ENCODE results near the gene ARL6. TPM values are rescaled to one million over a fixed set of nuclear protein-coding genes. Genes with fewer than 3 reads are reported as not detected.
"Not testable (repeated sequence)": the region's sequence is repeated elsewhere in the genome, so short reads cannot be mapped to it uniquely, and the experiment has no call there.

ARL6 gene
- polyA plus RNA-seq, 3 donors from 2014 or later: 1.3 to 4.7 (median 1.6) TPM

- Mint-ChIP-seq H3K36me3 (no peaks in the 10 kb centered on the region), H3K4me3 (no peak overlapping the region), H3K4me1 (peaks cover 7 to 8% of the 10 kb centered on the region in 2 donors), H3K27me3 (ENCODE audit: low read depth in 3 of 3) (peaks cover 5 to 9% (median 9%) of the 10 kb centered on the region in 3 donors), H3K9me3 (no peaks in the 10 kb centered on the region), H3K27ac (no peak overlapping the region)
- no peak for DNase-seq
Measured at GRCh38 chr3:97827741-97828471, 63.3 kb downstream of the ARL6 start.

- Mint-ChIP-seq H3K36me3 (no peaks in the 10 kb centered on the region), H3K27me3 (ENCODE audit: low read depth in 3 of 3) (peaks cover 2 to 9% (median 5%) of the 10 kb centered on the region in 3 donors), H3K9me3 (peaks cover 0 to 1% (median 0%) of the 10 kb centered on the region in 6 donors), H3K27ac (no peak overlapping the region), H3K4me3 (no peak overlapping the region), H3K4me1 (no peaks in the 10 kb centered on the region)
- DNase-seq: no peak
Measured at GRCh38 chr3:97829198-97829597, 64.6 kb downstream of the ARL6 start.

- Mint-ChIP-seq H3K9me3 (peaks cover 0 to 1% (median 0%) of the 10 kb centered on the region in 6 donors), H3K27me3 (ENCODE audit: low read depth in 3 of 3) (peaks cover 4 to 8% (median 5%) of the 10 kb centered on the region in 3 donors), H3K27ac (no peak overlapping the region), H3K36me3 (no peaks in the 10 kb centered on the region), H3K4me1 (no peaks in the 10 kb centered on the region), H3K4me3 (no peak overlapping the region)
- no peak for DNase-seq
Measured at GRCh38 chr3:97830638-97831037, 66.1 kb downstream of the ARL6 start.

GRCh38 chr3:97831140-97831539, 66.6 kb downstream of the ARL6 start:
- Mint-ChIP-seq H3K9me3 (peaks cover 0 to 1% (median 0%) of the 10 kb centered on the region in 6 donors), H3K4me1 (no peaks in the 10 kb centered on the region), H3K27me3 (ENCODE audit: low read depth in 3 of 3) (peaks cover 3 to 8% (median 5%) of the 10 kb centered on the region in 3 donors), H3K4me3 (no peak overlapping the region), H3K27ac (no peak overlapping the region), H3K36me3 (no peaks in the 10 kb centered on the region)
- no peak for DNase-seq

- H3K27me3 Mint-ChIP-seq (ENCODE audit: low read depth in 3 of 3); DNase-seq; H3K27ac Mint-ChIP-seq; H3K4me3 Mint-ChIP-seq; H3K4me1 Mint-ChIP-seq; H3K9me3 Mint-ChIP-seq; H3K36me3 Mint-ChIP-seq: not testable (repeated sequence)
Measured at GRCh38 chr3:97833184-97833583, 68.6 kb downstream of the ARL6 start.

GRCh38 chr3:97835761-97836160, 71.2 kb downstream of the ARL6 start:
- no peaks in the 10 kb centered on the region for H3K4me1 Mint-ChIP-seq
- H3K4me3 Mint-ChIP-seq: no peak overlapping the region
- peaks cover 3 to 5% (median 3%) of the 10 kb centered on the region in 3 donors for H3K27me3 Mint-ChIP-seq (ENCODE audit: low read depth in 3 of 3)
- no peak overlapping the region for H3K27ac Mint-ChIP-seq
- H3K9me3 Mint-ChIP-seq: peaks cover 0 to 1% (median 0%) of the 10 kb centered on the region in 6 donors
- no peaks in the 10 kb centered on the region for H3K36me3 Mint-ChIP-seq
- no peak for DNase-seq

GRCh38 chr3:97838393-97838792, 73.8 kb downstream of the ARL6 start:
- H3K9me3 Mint-ChIP-seq: peaks cover 0 to 1% (median 0%) of the 10 kb centered on the region in 6 donors
- H3K36me3 Mint-ChIP-seq: no peaks in the 10 kb centered on the region
- H3K27ac Mint-ChIP-seq: no peak overlapping the region
- H3K4me1 Mint-ChIP-seq: no peaks in the 10 kb centered on the region
- H3K27me3 Mint-ChIP-seq (ENCODE audit: low read depth in 3 of 3): peaks cover 2 to 4% (median 2%) of the 10 kb centered on the region in 3 donors
- no peak overlapping the region for H3K4me3 Mint-ChIP-seq
- DNase-seq: no peak

GRCh38 chr3:97839944-97840343, 75.4 kb downstream of the ARL6 start:
- no peak overlapping the region for H3K4me3 Mint-ChIP-seq
- no peaks in the 10 kb centered on the region for H3K9me3 Mint-ChIP-seq
- H3K27me3 Mint-ChIP-seq (ENCODE audit: low read depth in 3 of 3): peaks cover 2 to 4% (median 4%) of the 10 kb centered on the region in 3 donors
- H3K4me1 Mint-ChIP-seq: no peaks in the 10 kb centered on the region
- H3K36me3 Mint-ChIP-seq: no peaks in the 10 kb centered on the region
- no peak overlapping the region for H3K27ac Mint-ChIP-seq
- no peak for DNase-seq

- DNase-seq: no peak
- no peak overlapping the region for H3K4me3 Mint-ChIP-seq
- no peaks in the 10 kb centered on the region for H3K4me1 Mint-ChIP-seq
- H3K9me3 Mint-ChIP-seq: no peaks in the 10 kb centered on the region
- no peaks in the 10 kb centered on the region for H3K36me3 Mint-ChIP-seq
- H3K27ac Mint-ChIP-seq: no peak overlapping the region
- H3K27me3 Mint-ChIP-seq (ENCODE audit: low read depth in 3 of 3): peaks cover 2 to 5% (median 3%) of the 10 kb centered on the region in 3 donors
Measured at GRCh38 chr3:97841304-97841703, 76.7 kb downstream of the ARL6 start.

GRCh38 chr3:97841956-97842355, 77.4 kb downstream of the ARL6 start:
- no peaks in the 10 kb centered on the region for H3K9me3 Mint-ChIP-seq

GRCh38 chr3:97848779-97849178, 84.2 kb downstream of the ARL6 start:
- H3K9me3 Mint-ChIP-seq: peaks cover 0 to 7% (median 0%) of the 10 kb centered on the region in 6 donors
- no peak overlapping the region for H3K27ac Mint-ChIP-seq
- DNase-seq: no peak
- no peaks in the 10 kb centered on the region for H3K4me1 Mint-ChIP-seq
- H3K4me3 Mint-ChIP-seq: no peak overlapping the region
- no peaks in the 10 kb centered on the region for H3K36me3 Mint-ChIP-seq
- H3K27me3 Mint-ChIP-seq (ENCODE audit: low read depth in 3 of 3): peaks cover 0 to 7% (median 2%) of the 10 kb centered on the region in 3 donors

More at GRCh38 chr3:97841956-97842355, 77.4 kb downstream of the ARL6 start:
- H3K27ac Mint-ChIP-seq: no peak overlapping the region
- H3K4me1 Mint-ChIP-seq: no peaks in the 10 kb centered on the region
- no peaks in the 10 kb centered on the region for H3K36me3 Mint-ChIP-seq
- DNase-seq: no peak
- peaks cover 2 to 5% (median 4%) of the 10 kb centered on the region in 3 donors for H3K27me3 Mint-ChIP-seq (ENCODE audit: low read depth in 3 of 3)
- H3K4me3 Mint-ChIP-seq: no peak overlapping the region

Other genes with a start within 250 kb of the ARL6 start
- under 1 TPM in 2 of 3 donors, not detected in 1; 0.17 to 0.48 TPM for gene CRYBG3, start 57.3 kb downstream of the ARL6 start, polyA plus RNA-seq
- gene RIOX2, start 207.7 kb downstream of the ARL6 start, polyA plus RNA-seq: 10 to 100 TPM; 12.3 to 18.8 (median 16.8) TPM

Data from immature natural killer cell (primary cell).